Stimulated activated naive B cell treated with anti-CD40 and anti-IgM and Interleukin-4, amounts not matched to agents 10 μg/mL and 1 μg/mL and 100 μg/mL, for 72 hours (primary cell): Measurements from ENCODE around the gene ZFYVE1.
"Not testable (repeated sequence)": the region's sequence is repeated elsewhere in the genome, so short reads cannot be mapped to it uniquely, and the experiment has no call there.

Experiments used
- ATAC-seq, 2 donors: fragments of 150-1000 bp; cut with Tn5 transposase; replicated peaks; 2 replicates each; pipeline ENCODE4 v1.10.0; 2021; ENCODE audit warnings: moderate library complexity in 1 of 2
- DNase-seq: peaks from one replicate; pipeline ENCODE4 v3.0.0; 2021
- H3K27ac Mint-ChIP-seq: one replicate; pipeline ENCODE4 v1.8.0; 2022; ENCODE audit warnings: mild to moderate bottlenecking, mixed read lengths
- H3K27me3 Mint-ChIP-seq, 2 donors: one replicate each; pipeline ENCODE4 v1.8.0; 2022; ENCODE audit warnings: mixed read lengths in 2 of 2
- H3K36me3 Mint-ChIP-seq, 2 donors: one replicate each; pipeline ENCODE4 v1.8.0; 2022; ENCODE audit warnings: mixed read lengths in 2 of 2, mild to moderate bottlenecking in 1 of 2
- H3K4me1 Mint-ChIP-seq, 2 donors: one replicate each; pipeline ENCODE4 v1.8.0; 2022; ENCODE audit warnings: mixed read lengths in 2 of 2, mild to moderate bottlenecking in 1 of 2
- H3K4me3 Mint-ChIP-seq, 2 donors: one replicate each; pipeline ENCODE4 v1.8.0; 2022; ENCODE audit warnings: mild to moderate bottlenecking in 2 of 2, mixed read lengths in 2 of 2, moderate library complexity in 1 of 2
- H3K9me3 Mint-ChIP-seq, 2 donors: one replicate each; pipeline ENCODE4 v1.8.0; 2022; ENCODE audit warnings: mixed read lengths in 2 of 2, mild to moderate bottlenecking in 1 of 2

ZFYVE1 gene

GRCh38 chr14:73026845-73027542 lies at the start of gene ZFYVE1:
Gene ZFYVE1 (minus strand): TSS chr14:73027106. CDS start chr14:73024508, 2,598 bp downstream.
- DNase-seq (peak; percentile 91), ATAC-seq (peak; percentile 98)
- Mint-ChIP-seq H3K27ac (peak within 1 kb of the TSS; percentile 96), H3K4me1 (peaks cover 24 to 39% of the 10 kb centered on the region in 2 donors), H3K9me3 (no peaks in the 10 kb centered on the region), H3K27me3 (no peaks in the 10 kb centered on the region), H3K4me3 (peak within 1 kb of the TSS; percentile 95 to 99), H3K36me3 (peaks cover 17 to 20% of the 10 kb centered on the region in 2 donors)

GRCh38 chr14:73069585-73069984 lies 42.7 kb upstream of the ZFYVE1 start:
- H3K4me1 Mint-ChIP-seq: peaks cover 6 to 15% of the 10 kb centered on the region in 2 donors

GRCh38 chr14:73058922-73059673 lies 32.2 kb upstream of the ZFYVE1 start:
- Mint-ChIP-seq H3K9me3 (no peaks in the 10 kb centered on the region), H3K4me1 (peaks cover 12 to 30% of the 10 kb centered on the region in 2 donors), H3K27ac (no peak overlapping the region), H3K36me3 (peaks cover 9 to 15% of the 10 kb centered on the region in 2 donors), H3K27me3 (no peaks in the 10 kb centered on the region), H3K4me3 (no peak overlapping the region)
- no peak for DNase-seq
- peak; percentile 12 to 16 for ATAC-seq

More at GRCh38 chr14:73069585-73069984, 42.7 kb upstream of the ZFYVE1 start:
- peaks cover 27 to 33% of the 10 kb centered on the region in 2 donors for H3K36me3 Mint-ChIP-seq
- H3K4me3 Mint-ChIP-seq: no peak overlapping the region
- H3K27me3 Mint-ChIP-seq: no peaks in the 10 kb centered on the region
- no peaks in the 10 kb centered on the region for H3K9me3 Mint-ChIP-seq
- H3K27ac Mint-ChIP-seq: no peak overlapping the region
- DNase-seq: no peak
- ATAC-seq: no peak

GRCh38 chr14:73058224-73058921 lies 31.5 kb upstream of the ZFYVE1 start, which contains the start of gene RBM25:
Gene RBM25 (plus strand): TSS chr14:73058534. CDS start chr14:73071642, 13,108 bp downstream.
- no peak within 1 kb of the TSS for H3K4me3 Mint-ChIP-seq
- H3K4me1 Mint-ChIP-seq: peaks cover 9 to 23% of the 10 kb centered on the region in 2 donors
- no peaks in the 10 kb centered on the region for H3K27me3 Mint-ChIP-seq
- no peak within 1 kb of the TSS for H3K27ac Mint-ChIP-seq
- peak; percentile 97 for DNase-seq
- no peaks in the 10 kb centered on the region for H3K9me3 Mint-ChIP-seq
- ATAC-seq: peak; percentile 97 to 98
- peaks cover 7 to 8% of the 10 kb centered on the region in 2 donors for H3K36me3 Mint-ChIP-seq

GRCh38 chr14:73057944-73058223 lies 31.0 kb upstream of the ZFYVE1 start:
- no peak overlapping the region for H3K27ac Mint-ChIP-seq
- no peak overlapping the region for H3K4me3 Mint-ChIP-seq
- H3K36me3 Mint-ChIP-seq: peaks cover 7% of the 10 kb centered on the region in 2 donors
- H3K27me3 Mint-ChIP-seq: no peaks in the 10 kb centered on the region
- DNase-seq (no peak), ATAC-seq (no peak)
- peaks cover 9 to 18% of the 10 kb centered on the region in 2 donors for H3K4me1 Mint-ChIP-seq
- no peaks in the 10 kb centered on the region for H3K9me3 Mint-ChIP-seq

GRCh38 chr14:73055251-73055650 lies 28.3 kb upstream of the ZFYVE1 start:
- Mint-ChIP-seq H3K4me1 (peaks cover 0 to 3% of the 10 kb centered on the region in 2 donors), H3K36me3 (peaks cover 0 to 2% of the 10 kb centered on the region in 2 donors), H3K27me3 (no peaks in the 10 kb centered on the region), H3K4me3 (no peak overlapping the region), H3K9me3 (no peaks in the 10 kb centered on the region), H3K27ac (no peak overlapping the region)
- ATAC-seq (no peak), DNase-seq (no peak)

- H3K27ac Mint-ChIP-seq: no peak overlapping the region
- DNase-seq (no peak), ATAC-seq (no peak)
- no peaks in the 10 kb centered on the region for H3K9me3 Mint-ChIP-seq
- H3K36me3 Mint-ChIP-seq: no peaks in the 10 kb centered on the region
- H3K27me3 Mint-ChIP-seq: no peaks in the 10 kb centered on the region
- H3K4me3 Mint-ChIP-seq: no peak overlapping the region
- peaks cover 3 to 5% of the 10 kb centered on the region in 2 donors for H3K4me1 Mint-ChIP-seq
Observed at GRCh38 chr14:73049428-73049827, 22.5 kb upstream of the ZFYVE1 start.

GRCh38 chr14:73047808-73048207 lies 20.9 kb upstream of the ZFYVE1 start:
- Mint-ChIP-seq H3K27me3 (no peaks in the 10 kb centered on the region), H3K9me3 (no peaks in the 10 kb centered on the region), H3K27ac (no peak overlapping the region), H3K4me3 (no peak overlapping the region), H3K36me3 (no peaks in the 10 kb centered on the region), H3K4me1 (peaks cover 3 to 5% of the 10 kb centered on the region in 2 donors)
- ATAC-seq: peak; percentile 63 to 67
- no peak for DNase-seq

GRCh38 chr14:73036706-73037450 lies 10.0 kb upstream of the ZFYVE1 start:
- not testable (repeated sequence) for H3K4me1 Mint-ChIP-seq, H3K4me3 Mint-ChIP-seq, ATAC-seq, H3K36me3 Mint-ChIP-seq, H3K9me3 Mint-ChIP-seq, DNase-seq, H3K27me3 Mint-ChIP-seq
- H3K27ac Mint-ChIP-seq: peak overlapping the region; percentile 47

- Mint-ChIP-seq H3K36me3 (peaks cover 12 to 13% of the 10 kb centered on the region in 2 donors), H3K27me3 (no peaks in the 10 kb centered on the region), H3K4me1 (peaks cover 19 to 30% of the 10 kb centered on the region in 2 donors), H3K27ac (no peak overlapping the region), H3K9me3 (no peaks in the 10 kb centered on the region), H3K4me3 (peak overlapping the region; percentile 95 to 99)
- ATAC-seq (no peak), DNase-seq (no peak)
Observed at GRCh38 chr14:73027984-73028383, 1.1 kb upstream of the ZFYVE1 start.

GRCh38 chr14:73027546-73027945 lies 640 bp upstream of the ZFYVE1 start:
- peaks cover 21 to 34% of the 10 kb centered on the region in 2 donors for H3K4me1 Mint-ChIP-seq
- no peaks in the 10 kb centered on the region for H3K27me3 Mint-ChIP-seq
- peak overlapping the region; percentile 96 for H3K27ac Mint-ChIP-seq
- ATAC-seq (no peak), DNase-seq (no peak)
- peak overlapping the region; percentile 95 to 99 for H3K4me3 Mint-ChIP-seq
- H3K36me3 Mint-ChIP-seq: peaks cover 15 to 16% of the 10 kb centered on the region in 2 donors
- H3K9me3 Mint-ChIP-seq: no peaks in the 10 kb centered on the region

- H3K4me1 Mint-ChIP-seq: peaks cover 27 to 44% of the 10 kb centered on the region in 2 donors
- H3K4me3 Mint-ChIP-seq: peak overlapping the region; percentile 86 to 95
- ATAC-seq (no peak), DNase-seq (no peak)
- no peaks in the 10 kb centered on the region for H3K9me3 Mint-ChIP-seq
- H3K36me3 Mint-ChIP-seq: peaks cover 20 to 24% of the 10 kb centered on the region in 2 donors
- peak overlapping the region; percentile 85 for H3K27ac Mint-ChIP-seq
- no peaks in the 10 kb centered on the region for H3K27me3 Mint-ChIP-seq
Observed at GRCh38 chr14:73026243-73026844, 562 bp downstream of the ZFYVE1 start.

- ATAC-seq (no peak), DNase-seq (no peak)
- H3K27ac Mint-ChIP-seq: no peak overlapping the region
- H3K4me3 Mint-ChIP-seq: no peak overlapping the region
- H3K4me1 Mint-ChIP-seq: peaks cover 27 to 44% of the 10 kb centered on the region in 2 donors
- H3K36me3 Mint-ChIP-seq: peaks cover 20 to 24% of the 10 kb centered on the region in 2 donors
- H3K27me3 Mint-ChIP-seq: no peaks in the 10 kb centered on the region
- H3K9me3 Mint-ChIP-seq: no peaks in the 10 kb centered on the region
Observed at GRCh38 chr14:73025544-73025943, 1.4 kb downstream of the ZFYVE1 start.
